GM12878 (cell line): Measurements from ENCODE around the gene EIF2B4. TPM values are rescaled to one million over a fixed set of nuclear protein-coding genes. Genes with fewer than 3 reads are reported as not detected.

Experiments
- ATAC-seq: fragments of 200-7000 bp; cut with Tn5 transposase; 3 replicates; pipeline ENCODE4 v1.9.1; 2020; ENCODE audit warnings: mild to moderate bottlenecking, moderate library complexity
- BruUV-seq: library from RNA; stranded (reverse); fragments of 400-500 nt; replicated peaks from 2 replicates; lab custom pipeline; 2021; lab: Mats Ljungman, UMichigan
- CTCF ChIA-PET: fragments of 300-600 bp; sonication (Branson Sonifier 250); formaldehyde crosslinking; extraction: SDS; loops from one replicate; lab custom pipeline; 2021; ENCODE audit warnings: inconsistent platforms; lab: Yijun Ruan, JAX
- POLR2A ChIA-PET: fragments of 350-600 bp; formaldehyde crosslinking; extraction: SDS; loops from one replicate; lab custom pipeline; 2021; ENCODE audit warnings: inconsistent platforms; lab: Charles Lee
- RAD21 ChIA-PET: fragments of 300-600 bp; sonication (Branson Sonifier 250); formaldehyde crosslinking; loops from one replicate; lab custom pipeline; 2023; ENCODE audit warnings: antibody characterized with exemption; ENCODE audit not compliant: unreplicated experiment; lab: Charles Lee
- SMC1A ChIA-PET: fragments of 300-600 bp; sonication (Branson Sonifier 250); formaldehyde crosslinking; loops from one replicate; lab custom pipeline; 2023; ENCODE audit not compliant: unreplicated experiment, uncharacterized antibody; lab: Charles Lee
- DNase-seq: peaks from one replicate; pipeline ENCODE4 v3.0.0-alpha.2; 2011; ENCODE audit warnings: low read depth, low spot score
- FAIRE-seq: peaks from 3 replicates; lab custom pipeline; 2011; peaks lifted over from hg19 to GRCh38; lab: Jason Lieb, UNC
- H2AFZ ChIP-seq: 2 replicates; pipeline ENCODE4 v1.6.0; 2011; ENCODE audit warnings: low read depth, low read length, control low read depth; ENCODE audit not compliant: control insufficient read depth
- H3K27ac ChIP-seq: 2 replicates; pipeline ENCODE4 v1.5.1; 2011; ENCODE audit warnings: control low read depth; ENCODE audit not compliant: control insufficient read depth, insufficient read depth
- H3K27me3 ChIP-seq, 2 experiments: replicated peaks in 1 of 2; 2 replicates each; pipeline versions ENCODE4 v1.6.0 to v1.6.1; 2011; ENCODE audit warnings: low read length in 1 of 2; ENCODE audit not compliant: control insufficient read depth in 2 of 2, insufficient read depth in 2 of 2
- H3K36me3 ChIP-seq, 2 experiments: 2 replicates each; pipeline ENCODE4 v1.5.1; 2011; ENCODE audit warnings: low read length in 1 of 2; ENCODE audit not compliant: control insufficient read depth in 2 of 2, insufficient read depth in 2 of 2
- H3K4me1 ChIP-seq: 2 replicates; pipeline ENCODE4 v1.6.1; 2011; ENCODE audit warnings: mild to moderate bottlenecking, low read length, moderate library complexity, mixed read lengths; ENCODE audit not compliant: control insufficient read depth, insufficient read depth
- H3K4me2 ChIP-seq: 2 replicates; pipeline ENCODE4 v1.6.0; 2011; ENCODE audit warnings: control low read depth; ENCODE audit not compliant: control insufficient read depth, insufficient read depth
- H3K4me3 ChIP-seq: fragments of 200-600 bp; sonication (generic); 2 replicates; pipeline ENCODE4 v1.5.1; 2016
- H3K79me2 ChIP-seq: 2 replicates; pipeline ENCODE4 v1.6.0; 2011; ENCODE audit warnings: low read length; ENCODE audit not compliant: control insufficient read depth, insufficient read depth
- H3K9ac ChIP-seq: 2 replicates; pipeline ENCODE4 v1.8.0; 2011; ENCODE audit warnings: low read length, control low read depth, mixed read lengths; ENCODE audit not compliant: control insufficient read depth, insufficient read depth
- H3K9me3 ChIP-seq: replicated peaks from 3 replicates; pipeline ENCODE4 v1.5.1; 2011; ENCODE audit warnings: mild to moderate bottlenecking, low read length; ENCODE audit not compliant: control insufficient read depth, insufficient read depth
- H4K20me1 ChIP-seq: 2 replicates; pipeline ENCODE4 v1.6.0; 2011; ENCODE audit not compliant: control insufficient read depth, insufficient read depth
- CBX5 ChIP-seq: sonication (generic); IDR thresholded peaks from 2 replicates; pipeline ENCODE4 v1.6.1; 2016; ENCODE audit warnings: low read depth, moderate library complexity, mild to moderate bottlenecking, inconsistent platforms
- CHD2 ChIP-seq: IDR thresholded peaks from 2 replicates; pipeline ENCODE4 v1.6.1; 2011; ENCODE audit warnings: low read depth, low read length, improper control_type of control experiment, borderline replicate concordance
- CREM ChIP-seq: IDR thresholded peaks from 2 replicates; pipeline ENCODE4 v1.6.1; 2014; ENCODE audit warnings: antibody characterized with exemption, low read depth
- HSF1 ChIP-seq: fragments of 150-350 bp; IDR thresholded peaks from 2 replicates; pipeline ENCODE4 v1.6.1; 2014; ENCODE audit warnings: mild to moderate bottlenecking, low read depth, low read length
- MEF2A ChIP-seq: IDR thresholded peaks from 2 replicates; pipeline ENCODE4 v1.6.1; 2011; ENCODE audit warnings: low read depth, mild to moderate bottlenecking, low read length, moderate library complexity; ENCODE audit not compliant: insufficient read depth
- NKRF ChIP-seq: fragments of 450-650 bp; conservative IDR thresholded peaks from 2 replicates; pipeline ENCODE4 v1.6.1; 2017; ENCODE audit warnings: mild to moderate bottlenecking, moderate library complexity
- SMARCA5 ChIP-seq: fragments of 450-650 bp; IDR thresholded peaks from 2 replicates; pipeline ENCODE4 v1.6.1; 2017; ENCODE audit warnings: mild to moderate bottlenecking
- SMC3 ChIP-seq: IDR thresholded peaks from 2 replicates; pipeline ENCODE4 v1.6.1; 2011; ENCODE audit warnings: low read length, improper control_type of control experiment, borderline replicate concordance
- TCF7 ChIP-seq: IDR thresholded peaks from 2 replicates; pipeline ENCODE4 v1.6.1; 2014; ENCODE audit warnings: antibody characterized with exemption, borderline replicate concordance
- WGBS: methylation state at CpG from one replicate; pipeline ENCODE4 v1.1.6; 2016; ENCODE audit warnings: low lambda C conversion rate; ENCODE audit not compliant: insufficient replicate concordance, insufficient coverage; ENCODE audit errors: missing lambda C conversion rate; 5-methylcytosine and 5-hydroxymethylcytosine counted together
- in situ Hi-C: fragments of 300-500 bp; cut with MboI; formaldehyde crosslinking; loops from 9 replicates; pipeline ENCODE4 v1.14.3; 2018; ENCODE audit warnings: mixed read lengths
- intact Hi-C: fragments of 100-400 bp; cut with micrococcal nuclease; formaldehyde crosslinking; loops from one replicate; pipeline ENCODE4 v1.14.2; 2022; ENCODE audit not compliant: unreplicated experiment
- polyA plus RNA-seq, 11 experiments: library from polyadenylated mRNA; depleted of rRNA in 4 of 11; unstranded in 6 of 11; stranded (reverse) in 5 of 11; fragments of >200 nt; fragmentation: Nextera tagmentation in 4 of 11; fragmentation: Illumina TruSeq in 1 of 11; extraction: Ambion mirVana in 4 of 11; extraction: Trizol in 1 of 11; gene quantifications; 1 replicate in 1 of 11; 2 replicates in 10 of 11; pipeline versions ENCODE4 v1.2.1 to v1.2.3, GENCODE V29; 2011 to 2016; ENCODE audit warnings: inconsistent platforms in 2 of 11, missing spikeins in 2 of 11, low read depth in 1 of 11
- total RNA-seq, 4 experiments: library from RNA; depleted of rRNA in 3 of 4; stranded (reverse); fragments of >200 nt in 3 of 4; fragmentation: Illumina TruSeq in 1 of 4; extraction: Trizol in 1 of 4; gene quantifications; 2 replicates each; pipeline versions ENCODE4 v1.2.1 to v1.2.3, GENCODE V29; 2013 to 2021
- TF ChIP-seq, protein P1 (sequence below): IDR thresholded peaks from 2 replicates; pipeline ENCODE4 v1.6.1; 2012; ENCODE audit warnings: low read depth, low read length, improper control_type of control experiment
- TF ChIP-seq, protein P2 (sequence below): IDR thresholded peaks from 2 replicates; pipeline ENCODE4 v1.6.1; 2011; ENCODE audit warnings: low read depth, mild to moderate bottlenecking, low read length, moderate library complexity, borderline replicate concordance; ENCODE audit errors: extremely low read depth

EIF2B4 gene
- total and polyA plus RNA-seq, 10 of the 15 experiments (the other 5 are each of a cell fraction or from before 2014, with no cell fraction given), result 13.4 to 53.9 (median 27.5) TPM

GRCh38 chr2:27381577-27382181 lies 11.5 kb upstream of the EIF2B4 start (continued):
- TF ChIP-seq, protein P1, sequence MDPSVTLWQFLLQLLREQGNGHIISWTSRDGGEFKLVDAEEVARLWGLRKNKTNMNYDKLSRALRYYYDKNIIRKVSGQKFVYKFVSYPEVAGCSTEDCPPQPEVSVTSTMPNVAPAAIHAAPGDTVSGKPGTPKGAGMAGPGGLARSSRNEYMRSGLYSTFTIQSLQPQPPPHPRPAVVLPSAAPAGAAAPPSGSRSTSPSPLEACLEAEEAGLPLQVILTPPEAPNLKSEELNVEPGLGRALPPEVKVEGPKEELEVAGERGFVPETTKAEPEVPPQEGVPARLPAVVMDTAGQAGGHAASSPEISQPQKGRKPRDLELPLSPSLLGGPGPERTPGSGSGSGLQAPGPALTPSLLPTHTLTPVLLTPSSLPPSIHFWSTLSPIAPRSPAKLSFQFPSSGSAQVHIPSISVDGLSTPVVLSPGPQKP, result no peak

GRCh38 chr2:27380626-27381545 lies 10.7 kb upstream of the EIF2B4 start, which contains the start of gene ZNF513:
TSS of gene ZNF513 (minus strand) at chr2:27380734. CDS start at chr2:27380526, 208 bp downstream.
- Histone ChIP-seq H3K4me1 (peaks cover 9% of the 10 kb centered on the region; the same call in 1 of the 2 replicates), H3K9ac (peak within 1 kb of the TSS; percentile 96)
- DNase-seq, result peak; percentile 55
- peak; percentile 92 for TF ChIP-seq CREM
- TF ChIP-seq CBX5, result no peak
- peak; percentile 74; the same call in 1 of the 2 replicates for TF ChIP-seq CHD2
- no peak for TF ChIP-seq SMC3
- TF ChIP-seq, protein P2, sequence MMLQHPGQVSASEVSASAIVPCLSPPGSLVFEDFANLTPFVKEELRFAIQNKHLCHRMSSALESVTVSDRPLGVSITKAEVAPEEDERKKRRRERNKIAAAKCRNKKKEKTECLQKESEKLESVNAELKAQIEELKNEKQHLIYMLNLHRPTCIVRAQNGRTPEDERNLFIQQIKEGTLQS, result no peak
- no peak for TF ChIP-seq SMARCA5
- peak; percentile 93 for TF ChIP-seq NKRF
- no peak for TF ChIP-seq TCF7
- TF ChIP-seq HSF1, result no peak
- 0 out of 2 replicates have a peak, but pooled peaks have one; percentile 14 for TF ChIP-seq MEF2A
- TF ChIP-seq, protein P1, result peak; percentile 61; the same call in 1 of the 2 replicates

More at GRCh38 chr2:27380626-27381545, 10.7 kb upstream of the EIF2B4 start, which contains the start of gene ZNF513:
- in situ Hi-C loops, result no loop called here
- H3K36me3 ChIP-seq, result peaks cover 39 to 47% of the 10 kb centered on the region in 2 experiments
- peaks cover 15% of the 10 kb centered on the region for H3K79me2 ChIP-seq
- peak within 1 kb of the TSS; percentile 69 for H3K4me3 ChIP-seq
- peak within 1 kb of the TSS; percentile 96 for H3K27ac ChIP-seq
- ATAC-seq (peak; percentile 95), FAIRE-seq (peak; percentile 80)
- no peaks in the 10 kb centered on the region; the same call in 1 of the 2 replicates for H4K20me1 ChIP-seq
- RAD21 ChIA-PET, result interaction anchor here (0.5 to 1.4 kb wide), 6 partner anchors 9 to 997 kb away, joined by 3 to 5 read pairs (median 4); partner anchors contain the start of genes NRBP1 and SNX17
- peak within 1 kb of the TSS; percentile 97 for H3K4me2 ChIP-seq
- H3K9me3 ChIP-seq, result no peaks in the 10 kb centered on the region
- CTCF ChIA-PET, result interaction anchor here (1.3 to 2.8 kb wide), 2 partner anchors 10 to 51 kb away, joined by 4 to 14 read pairs; no protein-coding TSS in a partner anchor
- no peaks in the 10 kb centered on the region for H3K27me3 ChIP-seq
- intact Hi-C loops, result loop anchor here (1.0 kb wide), 1 partner anchor 11 kb away; the partner anchor contains the start of genes EIF2B4 and SNX17
- H2AFZ ChIP-seq, result peak within 1 kb of the TSS; percentile 79
- no TSS peak for BruUV-seq
- SMC1A ChIA-PET, result interaction anchor here (1.0 to 3.1 kb wide), 3 partner anchors 9 to 30 kb away, joined by 3 to 9 read pairs (median 4); no protein-coding TSS in a partner anchor
- 29% methylated on average over 67 of the region's 67 CpGs for WGBS
- POLR2A ChIA-PET, result interaction anchor here (0.7 to 2.8 kb wide), 8 partner anchors 9 to 1135 kb away, joined by 3 to 23 read pairs (median 7); partner anchors contain the start of genes EIF2B4, GTF3C2, NRBP1 and PPM1G
